ENCODE measurements around the gene OR1F1.

GRCh38 chr16:3186946-3187690 is 886 bp upstream of the OR1F1 start:
- TF ChIP-seq CTCF (IDR thresholded peaks at IDR 0.05) (no peak), EZH2phosphoT487 (IDR thresholded peaks at IDR 0.05) (no peak)
